Measurements from ENCODE around the gene CCSER1. TPM values are rescaled to one million over a fixed set of nuclear protein-coding genes. Genes with fewer than 3 reads are reported as not detected.

The CCSER1 gene
- polyA plus RNA-seq, 1 donor from 2014 or later: 20.8 TPM

DNA sequence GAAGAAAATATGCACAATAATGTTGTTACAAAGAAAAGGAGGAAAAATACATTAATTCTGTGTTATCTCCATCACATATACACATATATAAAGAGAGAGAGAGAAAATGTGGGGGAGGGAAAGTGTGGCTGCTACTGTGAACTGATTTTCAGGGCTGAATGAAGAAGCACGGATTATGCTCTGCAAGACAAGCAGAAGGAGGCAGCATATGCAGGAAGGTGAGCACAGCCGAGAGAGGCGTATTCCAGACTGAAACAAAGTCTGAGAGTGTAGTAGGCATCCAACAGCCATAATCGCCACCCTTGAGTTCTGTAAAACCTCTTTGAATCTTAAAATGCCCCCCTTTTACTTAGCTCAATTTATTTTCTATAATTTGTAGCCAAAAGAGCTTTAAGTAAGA is 1094.8 kb downstream of the CCSER1 start:
- no peaks in the 10 kb centered on the region for H3K36me3 ChIP-seq (ENCODE audit: insufficient read depth, low read length)
- no peak overlapping the region for H2AFZ ChIP-seq (ENCODE audit: low read depth, low read length)
- H4K20me1 ChIP-seq (ENCODE audit: insufficient read depth): no peaks in the 10 kb centered on the region
- H3K9me2 ChIP-seq (ENCODE audit: insufficient read depth, low read length): no peaks in the 10 kb centered on the region
- no peaks in the 10 kb centered on the region for H3K79me2 ChIP-seq (replicated peaks; ENCODE audit: insufficient read depth, low read length)
- TF ChIP-seq, protein P1, sequence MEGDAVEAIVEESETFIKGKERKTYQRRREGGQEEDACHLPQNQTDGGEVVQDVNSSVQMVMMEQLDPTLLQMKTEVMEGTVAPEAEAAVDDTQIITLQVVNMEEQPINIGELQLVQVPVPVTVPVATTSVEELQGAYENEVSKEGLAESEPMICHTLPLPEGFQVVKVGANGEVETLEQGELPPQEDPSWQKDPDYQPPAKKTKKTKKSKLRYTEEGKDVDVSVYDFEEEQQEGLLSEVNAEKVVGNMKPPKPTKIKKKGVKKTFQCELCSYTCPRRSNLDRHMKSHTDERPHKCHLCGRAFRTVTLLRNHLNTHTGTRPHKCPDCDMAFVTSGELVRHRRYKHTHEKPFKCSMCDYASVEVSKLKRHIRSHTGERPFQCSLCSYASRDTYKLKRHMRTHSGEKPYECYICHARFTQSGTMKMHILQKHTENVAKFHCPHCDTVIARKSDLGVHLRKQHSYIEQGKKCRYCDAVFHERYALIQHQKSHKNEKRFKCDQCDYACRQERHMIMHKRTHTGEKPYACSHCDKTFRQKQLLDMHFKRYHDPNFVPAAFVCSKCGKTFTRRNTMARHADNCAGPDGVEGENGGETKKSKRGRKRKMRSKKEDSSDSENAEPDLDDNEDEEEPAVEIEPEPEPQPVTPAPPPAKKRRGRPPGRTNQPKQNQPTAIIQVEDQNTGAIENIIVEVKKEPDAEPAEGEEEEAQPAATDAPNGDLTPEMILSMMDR (IDR thresholded peaks at IDR 0.05; ENCODE audit: poor library complexity, severe bottlenecking): no peak
- TF ChIP-seq MXI1 (conservative IDR thresholded peaks at IDR 0.05; ENCODE audit: poor library complexity, severe bottlenecking) (no peak), EP300 (conservative IDR thresholded peaks at IDR 0.05; ENCODE audit: poor library complexity, severe bottlenecking) (no peak), REST (IDR thresholded peaks at IDR 0.05; ENCODE audit: borderline replicate concordance) (no peak), TAF1 (IDR thresholded peaks at IDR 0.05; ENCODE audit: low read depth) (no peak), POLR2AphosphoS5 (IDR thresholded peaks at IDR 0.05) (no peak), EZH2 (IDR thresholded peaks at IDR 0.05; ENCODE audit: borderline replicate concordance, insufficient read depth, low read length, poor library complexity, severe bottlenecking) (no peak), SMC3 (conservative IDR thresholded peaks at IDR 0.05; ENCODE audit: poor library complexity) (no peak), RAD21 (conservative IDR thresholded peaks at IDR 0.05) (no peak)
- no peak overlapping the region for H3K27ac ChIP-seq (ENCODE audit: low read length)
- H3K27me3 ChIP-seq (ENCODE audit: insufficient read depth, low read depth, low read length): no peaks in the 10 kb centered on the region
- no peak overlapping the region for H3K4me2 ChIP-seq (ENCODE audit: low read length)
- no peaks in the 10 kb centered on the region for H3F3A ChIP-seq (ENCODE audit: insufficient read depth, low read length, poor library complexity, severe bottlenecking)
- H3K4me3 ChIP-seq (ENCODE audit: low read length): no peak overlapping the region
- H3K9ac ChIP-seq (ENCODE audit: low read length): no peak overlapping the region
- H3K9me3 ChIP-seq (ENCODE audit: low read length): no peaks in the 10 kb centered on the region

DNA sequence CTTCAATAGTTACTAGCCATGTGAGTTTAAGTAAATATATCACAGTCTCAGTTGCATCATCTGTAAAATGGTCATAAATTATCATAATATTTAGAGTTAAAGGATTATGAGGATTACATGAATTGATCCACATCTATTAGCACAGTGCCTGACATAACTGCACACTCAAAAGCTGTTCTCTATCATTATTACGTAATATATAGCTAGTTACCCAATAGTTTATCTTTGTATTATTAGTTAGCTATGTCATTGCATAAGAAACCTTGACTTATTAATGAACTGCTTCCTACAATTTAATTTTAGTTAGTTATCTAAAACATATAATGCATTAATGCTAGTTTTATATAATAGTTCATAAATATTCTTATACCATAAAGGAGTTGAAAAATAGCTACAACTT is 1099.7 kb downstream of the CCSER1 start:
- Histone ChIP-seq H3K9me3 (ENCODE audit: low read length) (no peaks in the 10 kb centered on the region), H4K20me1 (ENCODE audit: insufficient read depth) (no peaks in the 10 kb centered on the region), H3K27me3 (ENCODE audit: insufficient read depth, low read depth, low read length) (no peaks in the 10 kb centered on the region), H3K36me3 (ENCODE audit: insufficient read depth, low read length) (no peaks in the 10 kb centered on the region), H3K27ac (ENCODE audit: low read length) (no peak overlapping the region), H3F3A (ENCODE audit: insufficient read depth, low read length, poor library complexity, severe bottlenecking) (no peaks in the 10 kb centered on the region), H3K9me2 (ENCODE audit: insufficient read depth, low read length) (no peaks in the 10 kb centered on the region), H3K4me3 (ENCODE audit: low read length) (no peak overlapping the region), H3K4me2 (ENCODE audit: low read length) (no peak overlapping the region), H2AFZ (ENCODE audit: low read depth, low read length) (no peak overlapping the region), H3K9ac (ENCODE audit: low read length) (no peak overlapping the region), H3K79me2 (replicated peaks; ENCODE audit: insufficient read depth, low read length) (no peaks in the 10 kb centered on the region)
- TF ChIP-seq TAF1 (IDR thresholded peaks at IDR 0.05; ENCODE audit: low read depth) (no peak), RAD21 (conservative IDR thresholded peaks at IDR 0.05) (no peak), SMC3 (conservative IDR thresholded peaks at IDR 0.05; ENCODE audit: poor library complexity) (no peak), EZH2 (IDR thresholded peaks at IDR 0.05; ENCODE audit: borderline replicate concordance, insufficient read depth, low read length, poor library complexity, severe bottlenecking) (no peak), MXI1 (conservative IDR thresholded peaks at IDR 0.05; ENCODE audit: poor library complexity, severe bottlenecking) (no peak), EP300 (conservative IDR thresholded peaks at IDR 0.05; ENCODE audit: poor library complexity, severe bottlenecking) (no peak), POLR2AphosphoS5 (IDR thresholded peaks at IDR 0.05) (no peak), REST (IDR thresholded peaks at IDR 0.05; ENCODE audit: borderline replicate concordance) (no peak)
- TF ChIP-seq, protein P1 (IDR thresholded peaks at IDR 0.05; ENCODE audit: poor library complexity, severe bottlenecking): no peak

Measured in neural cell (in vitro differentiated cells).